Right lobe of liver (tissue), 4 donors: ENCODE measurements around the gene NMRAL1.

Source experiments
- POLR2A ChIP-seq: fragments of 450-650 bp; IDR thresholded peaks from one replicate; pipeline ENCODE4 v1.6.1; 2017; ENCODE audit warnings: antibody characterized with exemption, mild to moderate bottlenecking
- TF ChIP-seq, protein P1 (sequence below), 4 donors: fragments of 200-600 bp in 3 of 4; fragments of 450-650 bp in 1 of 4; IDR thresholded peaks; one replicate each; pipeline versions ENCODE4 v1.5.1 to v1.8.0; 2016 to 2022; ENCODE audit warnings: antibody characterized with exemption in 4 of 4, mild to moderate bottlenecking in 2 of 4
- donor health status: DM: no; HTN: no; CAD: no.
- donor health status: DM: no; HTN: no; CAD: no.
- donor health status: DM: no; HTN: yes; CAD: no.

DNA sequence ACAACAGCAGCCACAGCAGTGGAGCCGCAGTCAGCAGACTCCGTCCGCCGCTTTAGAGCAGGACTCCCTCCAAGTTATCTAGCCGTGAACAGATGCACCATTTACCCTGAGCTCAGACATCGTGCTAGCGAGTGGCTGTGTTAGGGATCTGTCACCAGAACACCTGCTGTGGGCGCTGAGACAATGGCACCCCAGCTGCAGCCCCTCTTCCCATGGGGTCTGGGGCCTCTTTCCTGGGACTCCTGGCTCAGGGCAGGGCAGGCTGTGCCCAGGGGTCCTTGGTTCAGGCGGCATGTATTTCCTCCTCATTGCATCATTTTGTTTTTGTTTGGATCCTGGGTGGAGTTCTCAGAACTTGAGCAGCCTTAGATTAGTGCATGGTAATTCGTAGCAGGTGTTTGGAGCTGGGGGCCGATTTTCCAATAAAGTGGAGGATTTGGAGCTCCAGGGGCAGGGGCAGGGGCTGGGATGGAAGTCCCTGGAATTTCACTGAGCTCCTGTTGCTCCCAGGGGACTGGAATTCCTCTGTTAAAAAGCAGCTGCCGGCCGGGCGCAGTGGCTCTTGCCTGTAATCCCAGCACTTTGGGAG, 23.4 kb downstream of the NMRAL1 start:
- no peak for TF ChIP-seq POLR2A
- TF ChIP-seq, protein P1, sequence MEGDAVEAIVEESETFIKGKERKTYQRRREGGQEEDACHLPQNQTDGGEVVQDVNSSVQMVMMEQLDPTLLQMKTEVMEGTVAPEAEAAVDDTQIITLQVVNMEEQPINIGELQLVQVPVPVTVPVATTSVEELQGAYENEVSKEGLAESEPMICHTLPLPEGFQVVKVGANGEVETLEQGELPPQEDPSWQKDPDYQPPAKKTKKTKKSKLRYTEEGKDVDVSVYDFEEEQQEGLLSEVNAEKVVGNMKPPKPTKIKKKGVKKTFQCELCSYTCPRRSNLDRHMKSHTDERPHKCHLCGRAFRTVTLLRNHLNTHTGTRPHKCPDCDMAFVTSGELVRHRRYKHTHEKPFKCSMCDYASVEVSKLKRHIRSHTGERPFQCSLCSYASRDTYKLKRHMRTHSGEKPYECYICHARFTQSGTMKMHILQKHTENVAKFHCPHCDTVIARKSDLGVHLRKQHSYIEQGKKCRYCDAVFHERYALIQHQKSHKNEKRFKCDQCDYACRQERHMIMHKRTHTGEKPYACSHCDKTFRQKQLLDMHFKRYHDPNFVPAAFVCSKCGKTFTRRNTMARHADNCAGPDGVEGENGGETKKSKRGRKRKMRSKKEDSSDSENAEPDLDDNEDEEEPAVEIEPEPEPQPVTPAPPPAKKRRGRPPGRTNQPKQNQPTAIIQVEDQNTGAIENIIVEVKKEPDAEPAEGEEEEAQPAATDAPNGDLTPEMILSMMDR (IDR thresholded peaks at IDR 0.05), result no peak
